NCI-H446 (cell line): ENCODE results near the gene CAPN15.
A peak's percentile ranks its signal among the peaks of the same experiment; 100 is the strongest.
"Not testable (repeated sequence)": the region's sequence is repeated elsewhere in the genome, so short reads cannot be mapped to it uniquely, and the experiment has no call there.

Source experiments
- DNase-seq, 2 experiments: peaks; one replicate each; lab custom pipeline; 2025; lab: John Stamatoyannopoulos, UW

Gene CAPN15

GRCh38 chr16:527015-527903 lies at the start of gene CAPN15:
CAPN15 (plus strand) TSS chr16:527712; CDS start chr16:546839, 19,127 bp downstream.
- DNase-seq: peak; percentile 70 to 94

- not testable (repeated sequence) for DNase-seq
These were observed 49.2 kb upstream of the CAPN15 start for GRCh38 chr16:478287-478686.

GRCh38 chr16:482468-483185 lies 44.9 kb upstream of the CAPN15 start:
- DNase-seq: no peak

- DNase-seq: no peak
These were observed 44.0 kb upstream of the CAPN15 start for GRCh38 chr16:483341-484075.

GRCh38 chr16:489606-490005 lies 37.9 kb upstream of the CAPN15 start:
- no peak for DNase-seq

GRCh38 chr16:490768-491167 lies 36.7 kb upstream of the CAPN15 start:
- no peak for DNase-seq

GRCh38 chr16:491220-491919 lies 36.1 kb upstream of the CAPN15 start:
- no peak for DNase-seq

GRCh38 chr16:492211-492875 lies 35.2 kb upstream of the CAPN15 start:
- DNase-seq: peak in 1 of 2 experiments; percentile 9

GRCh38 chr16:494676-495075 lies 32.8 kb upstream of the CAPN15 start:
- not testable (repeated sequence) for DNase-seq

GRCh38 chr16:495127-495748 lies 32.3 kb upstream of the CAPN15 start:
- peak in 1 of 2 experiments; percentile 25 for DNase-seq

GRCh38 chr16:496097-496886 lies 31.2 kb upstream of the CAPN15 start:
- DNase-seq: no peak

- DNase-seq: no peak
These were observed 30.3 kb upstream of the CAPN15 start for GRCh38 chr16:497258-497657.

- DNase-seq: no peak
These were observed 27.6 kb upstream of the CAPN15 start for GRCh38 chr16:499924-500323.

- no peak for DNase-seq
These were observed 26.8 kb upstream of the CAPN15 start for GRCh38 chr16:500709-501108.

- no peak for DNase-seq
These were observed 25.2 kb upstream of the CAPN15 start for GRCh38 chr16:502179-502943.

GRCh38 chr16:503150-504071 lies 24.1 kb upstream of the CAPN15 start:
- no peak for DNase-seq

GRCh38 chr16:505479-506245 lies 21.9 kb upstream of the CAPN15 start:
- no peak for DNase-seq

- no peak for DNase-seq
These were observed 21.3 kb upstream of the CAPN15 start for GRCh38 chr16:506246-506546.
